Right lobe of liver (tissue), 6 donors: ENCODE data around the gene LY6G5C. TPM values are rescaled to one million over a fixed set of nuclear protein-coding genes. Genes with fewer than 3 reads are reported as not detected.
A peak's percentile ranks its signal among the peaks of the same experiment; 100 is the strongest.

Experiments used
- ATAC-seq, 4 donors: fragments of 200-7000 bp; cut with Tn5 transposase; one replicate each; pipeline ENCODE4 v1.9.1; 2020; ENCODE audit warnings: mild to moderate bottlenecking in 4 of 4, moderate library complexity in 4 of 4
- DNase-seq, 3 donors: peaks; one replicate each; pipeline ENCODE4 v3.0.0-alpha.2; 2020
- H3K27ac ChIP-seq, 3 donors: fragments of 200-600 bp; one replicate each; pipeline ENCODE4 v1.8.0; 2022
- H3K27me3 ChIP-seq, 2 donors: fragments of 200-600 bp; one replicate each; pipeline ENCODE4 v1.8.0; 2022
- H3K36me3 ChIP-seq, 4 donors: fragments of 200-600 bp; sonication (generic) in 1 of 4; one replicate each; pipeline versions ENCODE4 v1.5.1 to v1.8.0; 2017 to 2022; ENCODE audit warnings: control low read depth in 1 of 4
- H3K4me1 ChIP-seq, 4 donors: fragments of 200-600 bp; sonication (generic) in 1 of 4; one replicate each; pipeline versions ENCODE4 v1.5.1 to v1.8.0; 2017 to 2022; ENCODE audit warnings: control low read depth in 1 of 4
- H3K4me3 ChIP-seq, 3 donors: fragments of 200-600 bp; one replicate each; pipeline ENCODE4 v1.8.0; 2022
- H3K9me3 ChIP-seq, 4 donors: fragments of 200-600 bp; sonication (generic) in 1 of 4; one replicate each; pipeline versions ENCODE4 v1.5.1 to v1.8.0; 2017 to 2022; ENCODE audit warnings: control low read depth in 1 of 4
- CTCF ChIP-seq, 4 donors: fragments of 200-600 bp in 3 of 4; fragments of 450-650 bp in 1 of 4; IDR thresholded peaks; one replicate each; pipeline versions ENCODE4 v1.5.1 to v1.8.0; 2016 to 2022; ENCODE audit warnings: antibody characterized with exemption in 4 of 4, mild to moderate bottlenecking in 2 of 4
- POLR2A ChIP-seq: fragments of 450-650 bp; IDR thresholded peaks from one replicate; pipeline ENCODE4 v1.6.1; 2017; ENCODE audit warnings: antibody characterized with exemption, mild to moderate bottlenecking
- WGBS: methylation state at CpG from one replicate; pipeline ENCODE4 v1.1.6; 2018; ENCODE audit warnings: low coverage, low lambda C conversion rate; ENCODE audit not compliant: insufficient coverage; ENCODE audit errors: missing lambda C conversion rate; 5-methylcytosine and 5-hydroxymethylcytosine counted together
- intact Hi-C, 2 donors: fragments of 100-400 bp; cut with DNase I; formaldehyde crosslinking; loops; one replicate each; pipeline versions ENCODE4 v1.11.2 to v1.14.1; 2022
- long read RNA-seq: library from polyadenylated mRNA; unstranded; transcript quantifications from one replicate; pipeline ENCODE4 v2.0.0, GENCODE V29; 2019
- total RNA-seq, 6 experiments: library from RNA; depleted of rRNA in 2 of 6; stranded (reverse); fragments of >200 nt in 2 of 6; fragmentation: NEBNext Ultra II Directional in 3 of 6; extraction: Animal tissue kit (Norgen Biotek cat#: 25700) in 3 of 6; gene quantifications; one replicate each; pipeline versions ENCODE4 v1.1.0 to v1.2.4, GENCODE V29; 2016 to 2023
- donor health status: DM: no; HTN: yes; CAD: no.
- donor health status: DM: no; HTN: no; CAD: no.
- donor health status: DM: no; HTN: no; CAD: no.
- donor health status: DM: no; HTN: yes; CAD: no.
- donor health status: DM: no; HTN: yes; CAD: no.

LY6G5C gene, protein sequence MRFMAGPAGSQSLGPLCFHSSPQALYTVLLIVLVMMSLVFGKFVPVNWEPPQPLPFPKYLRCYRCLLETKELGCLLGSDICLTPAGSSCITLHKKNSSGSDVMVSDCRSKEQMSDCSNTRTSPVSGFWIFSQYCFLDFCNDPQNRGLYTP
- 1 to 10 TPM in 3 of 6 experiments, under 1 TPM in 3; 0.68 to 1.6 (median 1.2) TPM for total RNA-seq
- long read RNA-seq, result 0 reads

DNA sequence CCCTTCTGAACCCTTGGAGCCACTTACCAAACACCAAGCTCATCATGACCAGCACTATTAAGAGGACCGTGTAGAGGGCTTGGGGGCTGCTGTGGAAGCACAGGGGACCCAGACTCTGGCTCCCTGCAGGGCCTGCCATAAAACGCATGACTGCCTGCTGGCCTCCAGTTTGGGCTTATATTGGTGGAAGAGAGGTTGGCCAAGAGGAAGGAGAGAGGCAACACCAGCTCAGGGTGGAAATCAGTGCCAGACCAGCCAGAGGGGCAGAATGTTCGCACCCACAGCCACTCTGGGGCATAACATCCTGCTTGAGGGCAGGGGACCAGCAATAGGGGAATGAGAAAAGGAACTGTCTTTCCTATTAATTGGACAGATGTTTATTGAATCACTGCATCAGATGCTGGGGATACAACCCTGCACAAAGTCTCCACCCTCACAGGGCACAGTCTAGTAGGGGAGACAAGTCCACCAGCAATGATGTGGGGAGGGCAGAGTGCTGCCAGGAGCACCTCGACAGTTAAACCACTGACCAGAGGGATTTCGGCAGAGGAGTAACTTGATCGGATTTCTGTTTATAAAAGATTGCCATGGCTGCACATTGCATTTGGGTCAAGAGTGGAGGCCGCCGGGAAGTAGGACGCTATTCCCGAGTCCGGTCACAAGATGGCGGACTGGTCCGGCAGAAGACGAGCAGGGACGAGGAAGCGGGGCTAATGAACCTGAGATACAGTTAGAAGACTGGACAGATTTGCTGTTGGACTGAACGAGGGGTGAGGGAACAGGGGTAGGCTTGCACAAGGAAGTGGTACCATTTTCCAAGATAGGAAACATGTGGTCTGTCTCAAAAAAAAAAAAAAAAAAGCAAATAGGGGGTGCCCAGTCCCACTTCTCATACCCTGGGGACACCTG lies at the start of gene LY6G5C:
Gene LY6G5C, minus strand, starts transcription at position 842 of the 909 bp plus-strand sequence. Its CDS starts 694 bp downstream, at position 148.
- 14% methylated on average over 17 of the region's 17 CpGs for WGBS

GRCh38 chr6:31729979-31730630 lies 49.2 kb upstream of the LY6G5C start:
- H3K27ac ChIP-seq, result peak overlapping the region; percentile 81 to 85 (median 83)
- H3K4me3 ChIP-seq, result peak overlapping the region; percentile 53 to 81 (median 68)
- H3K9me3 ChIP-seq, result no peaks in the 10 kb centered on the region
- intact Hi-C loops, result no loop called here
- H3K36me3 ChIP-seq, result peaks cover 8 to 39% (median 15%) of the 10 kb centered on the region in 4 donors
- 15% methylated on average over 14 of the region's 46 CpGs for WGBS
- no peak for TF ChIP-seq CTCF (IDR thresholded peaks at IDR 0.05)
- peak; percentile 43 for TF ChIP-seq POLR2A
- peak; percentile 84 to 89 (median 86) for DNase-seq
- H3K4me1 ChIP-seq, result peaks cover 0 to 10% (median 2%) of the 10 kb centered on the region in 4 donors
- peak; percentile 70 to 79 (median 76) for ATAC-seq
- H3K27me3 ChIP-seq, result no peaks in the 10 kb centered on the region

More for the DNA sequence above, at the start of gene LY6G5C:
- Histone ChIP-seq H3K36me3 (no peaks in the 10 kb centered on the region), H3K4me3 (peak within 1 kb of the TSS; percentile 41 to 56 (median 53)), H3K27ac (peak within 1 kb of the TSS; percentile 26 to 64 (median 44)), H3K4me1 (peaks cover 0 to 16% (median 0%) of the 10 kb centered on the region in 4 donors), H3K9me3 (no peaks in the 10 kb centered on the region), H3K27me3 (no peaks in the 10 kb centered on the region)
- DNase-seq, result peak; percentile 80 to 84 (median 82)
- intact Hi-C loops, result loop anchor here (10.0 kb wide), 1 partner anchor 84 kb away; the partner anchor contains the start of gene SAPCD1 (in 2 of the 2)
- peak; percentile 84 to 91 (median 86) for ATAC-seq
- TF ChIP-seq CTCF (IDR thresholded peaks at IDR 0.05) (peak; percentile 67 to 75 (median 72)), POLR2A (no peak)

- Histone ChIP-seq H3K27ac (peak overlapping the region; percentile 81 to 85 (median 83)), H3K36me3 (peaks cover 8 to 39% (median 15%) of the 10 kb centered on the region in 4 donors), H3K4me3 (peak overlapping the region; percentile 53 to 81 (median 68)), H3K27me3 (no peaks in the 10 kb centered on the region), H3K9me3 (no peaks in the 10 kb centered on the region), H3K4me1 (peaks cover 0 to 9% (median 2%) of the 10 kb centered on the region in 4 donors)
- TF ChIP-seq CTCF (IDR thresholded peaks at IDR 0.05), result peak; percentile 53 to 70 (median 64)
- peak; percentile 64 for TF ChIP-seq POLR2A
- ATAC-seq (peak; percentile 85 to 89 (median 88)), DNase-seq (peak; percentile 91 to 95 (median 93))
- WGBS, result 0% methylated on average over 4 of the region's 29 CpGs
- intact Hi-C loops, result no loop called here
Observed at GRCh38 chr6:31729515-31729978, 48.7 kb upstream of the LY6G5C start.
